Spleen (tissue), 7 donors: ENCODE measurements around the gene CTNNA2.

Experiments used
- CTCF ChIP-seq, 11 experiments: fragments of 200-600 bp in 7 of 11; fragments of 450-650 bp in 4 of 11; sonication (generic) in 4 of 11; IDR thresholded peaks in 8 of 11; conservative IDR thresholded peaks in 3 of 11; 1 replicate in 7 of 11; 2 replicates in 4 of 11; pipeline versions ENCODE4 v1.4.0 to v1.8.0; 2016 to 2021; ENCODE audit warnings: antibody characterized with exemption in 11 of 11, inconsistent platforms in 4 of 11, mild to moderate bottlenecking in 1 of 11
- POLR2A ChIP-seq, 3 donors: fragments of 450-650 bp; IDR thresholded peaks; one replicate each; pipeline ENCODE4 v1.5.1; 2017; ENCODE audit warnings: antibody characterized with exemption in 3 of 3, mild to moderate bottlenecking in 1 of 3
- POLR2AphosphoS5 ChIP-seq, 3 donors: sonication (generic); formaldehyde crosslinking; IDR thresholded peaks; one replicate each; pipeline ENCODE4 v1.5.1; 2017; ENCODE audit warnings: antibody characterized with exemption in 3 of 3
- donor health status: DM: no; HTN: no; CAD: no; lungs with moderate emphysema.
- donor health status: DM: no; HTN: no; CAD: no.
- donor health status: DM: no; HTN: no; CAD: no.

- no peak for TF ChIP-seq CTCF (IDR thresholded peaks at IDR 0.05 in 8 of 11, conservative IDR thresholded peaks at IDR 0.05 in 3 of 11)
- TF ChIP-seq POLR2A (IDR thresholded peaks at IDR 0.05): no peak
- no peak for TF ChIP-seq POLR2AphosphoS5 (IDR thresholded peaks at IDR 0.05)
Measured at GRCh38 chr2:79920512-79921076, 407.7 kb downstream of the CTNNA2 start.
